ENCODE results near the gene CDC73. TPM values are rescaled to one million over a fixed set of nuclear protein-coding genes. Genes with fewer than 3 reads are reported as not detected.
"Not testable (repeated sequence)": the region's sequence is repeated elsewhere in the genome, so short reads cannot be mapped to it uniquely, and the experiment has no call there.

Gene CDC73
- total RNA-seq, 1 donor from 2014 or later = 35.0 TPM

GRCh38 chr1:193281894-193282293, 160.1 kb downstream of the CDC73 start:
- no peak for DNase-seq (ENCODE audit: low read depth)

DNA sequence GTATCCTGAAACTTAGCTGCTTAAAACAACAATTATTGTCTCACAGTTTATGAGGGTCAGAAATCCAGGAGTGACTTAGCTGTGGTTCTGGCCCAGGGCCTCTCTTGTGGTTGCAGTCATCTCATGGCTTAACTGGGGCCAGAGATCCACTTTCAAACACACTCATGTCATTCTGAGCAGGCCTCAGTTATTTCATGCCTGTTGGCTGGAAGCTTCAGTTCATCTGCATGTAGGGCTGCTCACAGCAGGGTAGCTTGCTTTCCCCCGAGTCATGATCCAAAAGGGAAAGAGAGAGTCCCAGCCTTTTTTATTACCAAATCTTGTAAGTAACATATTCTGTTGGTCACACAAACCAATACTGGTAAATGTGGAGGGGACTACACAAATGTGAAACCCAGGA, 161.2 kb downstream of the CDC73 start:
- DNase-seq (ENCODE audit: low read depth) = peak; percentile 66

DNA sequence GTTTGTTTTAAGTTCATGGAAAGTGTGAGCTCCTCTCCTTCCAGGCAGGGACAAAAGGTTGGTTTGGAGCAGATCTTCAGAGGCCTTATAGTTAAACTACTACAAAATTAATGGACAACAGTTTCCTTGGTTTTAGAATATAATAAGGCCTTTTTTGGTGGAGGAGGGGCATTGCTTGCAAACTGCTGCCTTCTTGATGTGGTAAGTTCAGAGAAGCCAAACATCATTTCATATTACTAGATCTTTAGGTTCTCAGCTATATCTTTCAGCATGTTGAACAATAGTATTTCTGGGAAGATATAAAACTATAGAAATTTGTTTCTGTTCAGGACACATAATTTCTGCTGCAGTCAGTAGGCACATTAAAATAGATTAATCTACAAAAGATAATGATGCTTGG, 162.4 kb downstream of the CDC73 start:
- no peak for DNase-seq (ENCODE audit: low read depth)

DNA sequence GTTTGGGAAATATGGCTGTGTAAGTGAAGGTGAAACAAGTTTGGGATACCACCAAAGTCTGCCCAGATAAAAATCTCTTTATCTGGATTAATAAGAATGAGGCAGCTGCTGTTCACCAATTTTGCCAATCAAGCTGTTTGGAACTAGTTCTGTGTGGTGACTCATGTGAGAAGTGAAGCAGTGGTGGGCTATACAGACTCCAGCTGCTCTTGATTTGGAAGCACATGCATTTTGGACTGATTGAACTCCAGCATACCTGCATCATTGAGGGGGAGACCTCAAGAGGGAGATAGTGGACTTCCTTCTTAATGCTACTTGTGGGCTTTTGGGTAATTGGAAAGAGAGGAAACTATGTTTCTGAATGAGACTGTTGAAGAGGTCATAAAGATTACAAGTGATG, 163.8 kb downstream of the CDC73 start:
- DNase-seq (ENCODE audit: low read depth) = peak; percentile 12

DNA sequence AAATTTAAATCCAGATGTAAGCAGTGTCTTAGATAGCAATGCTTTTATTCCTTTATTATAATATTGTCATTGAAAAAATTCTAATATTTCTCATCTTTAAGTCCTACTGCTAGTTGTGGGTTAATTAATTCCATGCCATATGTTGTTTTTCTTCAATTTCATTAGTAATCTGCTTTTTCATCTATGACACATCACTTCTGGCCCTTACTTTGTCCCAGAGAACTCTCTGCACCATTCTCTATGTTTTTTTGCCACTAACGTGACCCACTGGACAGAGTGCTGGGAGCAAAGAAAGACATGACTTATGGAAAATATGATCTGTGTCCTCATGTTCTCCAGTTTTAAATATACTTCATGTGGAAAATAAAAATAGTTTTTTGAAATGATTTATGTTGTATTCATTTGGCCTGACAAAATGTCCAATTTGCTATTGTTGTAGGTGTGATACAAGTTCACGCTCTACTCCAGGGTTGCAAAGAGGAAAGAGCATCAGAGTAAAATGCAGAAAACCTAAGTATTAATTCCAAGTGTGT, 166.8 kb downstream of the CDC73 start:
- not testable (repeated sequence) for DNase-seq (ENCODE audit: low read depth)

GRCh38 chr1:193293726-193294125, 171.9 kb downstream of the CDC73 start:
- DNase-seq (ENCODE audit: low read depth) = no peak

DNA sequence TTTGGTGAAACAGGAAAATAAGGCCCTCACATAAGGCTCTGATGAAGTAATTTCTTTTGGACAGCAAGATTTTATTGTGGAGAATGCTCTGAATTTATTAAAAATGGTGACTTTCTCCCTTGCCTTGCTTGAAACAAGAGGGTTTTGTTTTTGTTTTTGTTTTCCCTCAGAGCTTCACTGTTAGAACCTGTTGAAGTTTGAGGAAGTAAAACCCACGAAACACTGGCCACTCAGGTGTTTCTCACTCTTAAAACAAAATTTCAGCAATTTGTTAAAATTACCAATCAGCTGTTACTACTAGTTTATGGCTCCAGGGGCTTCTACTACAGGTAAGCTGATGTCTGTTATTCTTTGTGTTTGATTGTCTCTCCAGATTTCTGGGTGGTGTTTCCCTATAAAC, 177.2 kb downstream of the CDC73 start:
- DNase-seq (ENCODE audit: low read depth) = no peak

DNA sequence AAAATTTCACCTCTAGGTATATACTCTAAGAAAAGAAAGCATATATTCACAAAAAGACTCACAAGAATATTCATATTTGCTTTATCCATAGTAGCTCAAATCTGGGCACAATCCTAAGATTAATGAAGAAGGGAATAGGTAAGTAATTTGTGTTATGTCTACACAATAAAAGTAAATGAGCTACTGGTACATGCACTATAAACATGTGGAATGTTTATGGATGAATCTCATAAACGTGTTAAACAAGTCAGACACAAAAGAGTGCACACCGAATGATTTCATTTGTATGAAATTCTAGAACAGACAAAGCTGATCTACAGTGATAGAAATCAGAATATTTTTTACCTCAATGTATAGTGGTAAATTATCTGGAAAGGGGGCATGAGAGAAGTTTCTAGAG, 179.9 kb downstream of the CDC73 start:
- DNase-seq (ENCODE audit: low read depth) = no peak

DNA sequence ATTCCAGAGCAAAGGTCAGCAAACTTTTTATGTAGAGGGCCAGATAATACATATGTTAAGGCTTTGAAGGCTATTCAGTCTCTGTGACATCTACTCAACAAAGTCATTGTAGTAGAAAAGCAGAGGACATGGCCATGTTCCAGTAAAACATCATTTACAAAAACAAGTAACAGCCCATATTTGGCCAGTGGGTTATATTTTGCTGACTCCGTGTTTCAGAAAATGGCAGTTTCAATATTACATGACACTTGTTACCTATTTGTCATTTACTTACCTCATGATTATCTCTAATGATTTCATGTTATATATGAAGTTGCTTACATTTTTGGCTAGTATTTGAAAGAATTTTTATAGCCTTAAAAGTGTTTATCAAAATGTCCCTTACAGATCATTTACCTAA, 182.0 kb downstream of the CDC73 start:
- no peak for DNase-seq (ENCODE audit: low read depth)

MicroRNAs encoded within 50 kb of the gene (microRNA counts, 767-probe panel; counts per million panel counts)
- microRNA hsa-miR-1278 = not detected

Small RNAs within 50 kb of the gene (microRNA-seq; reads per million reads assigned to microRNA genes)
- gene MIR1278 = not detected

Other genes starting within 250 kb of the CDC73 start
- 37.4 and 48.3 TPM in 2 replicates for gene UCHL5, start 62.7 kb upstream of the CDC73 start, total RNA-seq
- 82.5 and 98.1 TPM in 2 replicates for gene RO60, start 62.4 kb upstream of the CDC73 start, total RNA-seq
- gene GLRX2, start 16.6 kb upstream of the CDC73 start, total RNA-seq = 13.9 and 28.8 TPM in 2 replicates
- gene B3GALT2, start 64.6 kb downstream of the CDC73 start, total RNA-seq = 9.9 and 16.8 TPM in 2 replicates

Measured in myocyte (in vitro differentiated cells).